ENCODE data around the gene SLC25A25. TPM values are rescaled to one million over a fixed set of nuclear protein-coding genes. Genes with fewer than 3 reads are reported as not detected.
"Not testable (repeated sequence)": the region's sequence is repeated elsewhere in the genome, so short reads cannot be mapped to it uniquely, and the experiment has no call there.

SLC25A25 gene
- total RNA-seq, 2 experiments from 2014 or later, result 21.3 to 22.2 TPM

GRCh38 chr9:128034821-128035652, 33.0 kb upstream of the SLC25A25 start:
- H3K36me3 Mint-ChIP-seq (ENCODE audit: low read depth), result peaks cover 3% of the 10 kb centered on the region
- peaks cover 2% of the 10 kb centered on the region for H3K27me3 Mint-ChIP-seq
- no peak overlapping the region for H3K4me3 Mint-ChIP-seq
- ChIA-PET CTCF (interaction anchor here (0.6 to 13.8 kb wide), 35 partner anchors 8 to 256 kb away, joined by 3 to 178 read pairs (median 5); partner anchors contain the start of genes DPM2, EEIG1, NAIF1 and PIP5KL1), POLR2A (interaction anchor here (0.7 to 20.3 kb wide), 13 partner anchors 10 to 105 kb away, joined by 3 to 465 read pairs (median 5); partner anchors contain the start of genes DPM2, EEIG1, NAIF1 and PIP5KL1)
- peaks cover 2% of the 10 kb centered on the region for H3K9me3 Mint-ChIP-seq
- peak overlapping the region; percentile 25 for H3K27ac Mint-ChIP-seq
- H3K4me1 Mint-ChIP-seq, result peaks cover 45% of the 10 kb centered on the region
- peak; percentile 72 for DNase-seq

DNA sequence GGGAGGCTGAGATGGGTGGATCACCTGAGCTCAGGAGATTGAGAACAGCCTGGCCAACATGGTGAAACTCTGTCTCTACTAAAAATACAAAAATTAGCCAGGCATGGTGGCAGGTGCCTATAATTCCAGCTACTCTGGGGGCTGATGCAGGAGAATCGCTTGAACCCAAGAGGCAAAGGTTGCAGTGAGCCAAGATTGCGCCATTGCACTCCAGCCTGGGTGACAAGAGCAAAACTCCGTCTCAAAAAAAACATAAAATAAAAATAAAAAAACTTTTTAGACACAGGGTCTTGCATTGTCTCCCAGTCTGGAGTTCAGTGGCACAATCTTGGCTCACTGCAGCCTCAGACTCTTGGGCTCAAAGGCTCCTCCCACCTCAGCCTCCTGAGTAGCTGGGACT, 31.5 kb upstream of the SLC25A25 start:
- CTCF ChIA-PET, result interaction anchor here (0.7 to 13.8 kb wide), 8 partner anchors 11 to 103 kb away, joined by 4 to 178 read pairs (median 17); partner anchors contain the start of gene EEIG1
- not testable (repeated sequence) for H3K27me3 Mint-ChIP-seq; DNase-seq; H3K4me3 Mint-ChIP-seq; H3K9me3 Mint-ChIP-seq; H3K27ac Mint-ChIP-seq; H3K36me3 Mint-ChIP-seq (ENCODE audit: low read depth)
- POLR2A ChIA-PET, result interaction anchor here (0.6 to 20.3 kb wide), 2 partner anchors 60 to 152 kb away, joined by 3 to 465 read pairs; partner anchors contain the start of gene EEIG1
- H3K4me1 Mint-ChIP-seq, result peaks cover 33% of the 10 kb centered on the region

DNA sequence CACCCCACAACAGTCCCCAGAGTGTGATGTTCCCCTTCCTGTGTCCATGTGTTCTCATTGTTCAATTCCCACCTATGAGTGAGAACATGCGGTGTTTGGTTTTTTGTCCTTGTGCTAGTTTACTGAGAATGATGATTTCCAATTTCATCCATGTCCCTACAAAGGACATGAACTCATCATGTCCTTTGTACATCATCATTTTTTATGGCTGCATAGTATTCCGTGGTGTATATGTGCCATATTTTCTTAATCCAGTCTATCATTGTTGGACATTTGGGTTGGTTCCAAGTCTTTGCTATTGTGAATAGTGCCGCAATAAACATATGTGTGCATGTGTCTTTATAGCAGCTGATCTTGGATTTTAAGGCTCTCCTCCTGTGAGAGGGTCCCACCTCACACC, 27.2 kb upstream of the SLC25A25 start:
- POLR2A ChIA-PET; H3K9me3 Mint-ChIP-seq; H3K4me3 Mint-ChIP-seq; H3K36me3 Mint-ChIP-seq (ENCODE audit: low read depth); H3K27ac Mint-ChIP-seq; H3K27me3 Mint-ChIP-seq; H3K4me1 Mint-ChIP-seq; DNase-seq: not testable (repeated sequence)
- CTCF ChIA-PET, result interaction anchor here (0.9 kb wide), 1 partner anchor 98 kb away, joined by 3 read pairs; no protein-coding TSS in a partner anchor

DNA sequence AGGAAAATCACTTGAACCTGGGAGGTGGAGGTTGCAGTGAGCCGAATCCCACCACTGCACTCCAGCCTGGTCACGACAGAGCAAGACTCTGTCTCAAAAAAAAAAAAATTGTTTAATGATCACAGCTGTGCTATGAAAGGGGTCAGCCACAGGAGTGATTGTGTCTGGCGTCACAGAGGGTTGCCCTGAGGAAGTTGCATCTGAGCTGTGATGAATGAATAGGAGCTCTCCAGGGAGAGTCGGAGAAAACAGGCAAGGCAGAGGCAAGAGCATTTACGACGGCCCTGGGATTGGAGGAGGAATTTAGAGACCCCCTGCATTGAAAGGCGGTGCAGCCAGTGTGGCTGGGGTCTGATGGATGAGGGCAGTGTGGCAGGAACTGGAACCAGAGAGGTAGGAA, 26.0 kb upstream of the SLC25A25 start:
- CTCF ChIA-PET, result interaction anchor here (0.8 kb wide), 1 partner anchor 103 kb away, joined by 3 read pairs; no protein-coding TSS in a partner anchor
- Mint-ChIP-seq H3K9me3 (no peaks in the 10 kb centered on the region), H3K4me1 (no peaks in the 10 kb centered on the region), H3K27me3 (peaks cover 10% of the 10 kb centered on the region), H3K36me3 (ENCODE audit: low read depth) (no peaks in the 10 kb centered on the region), H3K27ac (no peak overlapping the region), H3K4me3 (no peak overlapping the region)
- DNase-seq, result no peak
- POLR2A ChIA-PET, result no interaction called here

GRCh38 chr9:128043467-128043868, 24.6 kb upstream of the SLC25A25 start:
- DNase-seq, result no peak
- H3K4me3 Mint-ChIP-seq, result no peak overlapping the region
- peaks cover 10% of the 10 kb centered on the region for H3K27me3 Mint-ChIP-seq
- ChIA-PET POLR2A (interaction anchor here (0.6 kb wide), 2 partner anchors 24 to 103 kb away, joined by 3 read pairs; partner anchors contain the start of genes NAIF1 and SLC25A25), CTCF (interaction anchor here (0.9 to 1.7 kb wide), 3 partner anchors 9 to 100 kb away, joined by 3 to 4 read pairs (median 3); no protein-coding TSS in a partner anchor)
- no peaks in the 10 kb centered on the region for H3K4me1 Mint-ChIP-seq
- no peaks in the 10 kb centered on the region for H3K9me3 Mint-ChIP-seq
- H3K36me3 Mint-ChIP-seq (ENCODE audit: low read depth), result no peaks in the 10 kb centered on the region
- no peak overlapping the region for H3K27ac Mint-ChIP-seq

GRCh38 chr9:128045409-128045808, 22.6 kb upstream of the SLC25A25 start:
- not testable (repeated sequence) for H3K27me3 Mint-ChIP-seq; H3K4me3 Mint-ChIP-seq; H3K9me3 Mint-ChIP-seq; H3K36me3 Mint-ChIP-seq (ENCODE audit: low read depth); H3K4me1 Mint-ChIP-seq; DNase-seq; H3K27ac Mint-ChIP-seq
- ChIA-PET POLR2A (interaction anchor here (1.2 kb wide), 1 partner anchor 91 kb away, joined by 4 read pairs; no protein-coding TSS in a partner anchor), CTCF (interaction anchor here (0.7 to 1.0 kb wide), 3 partner anchors 38 to 72 kb away, joined by 3 read pairs; no protein-coding TSS in a partner anchor)

DNA sequence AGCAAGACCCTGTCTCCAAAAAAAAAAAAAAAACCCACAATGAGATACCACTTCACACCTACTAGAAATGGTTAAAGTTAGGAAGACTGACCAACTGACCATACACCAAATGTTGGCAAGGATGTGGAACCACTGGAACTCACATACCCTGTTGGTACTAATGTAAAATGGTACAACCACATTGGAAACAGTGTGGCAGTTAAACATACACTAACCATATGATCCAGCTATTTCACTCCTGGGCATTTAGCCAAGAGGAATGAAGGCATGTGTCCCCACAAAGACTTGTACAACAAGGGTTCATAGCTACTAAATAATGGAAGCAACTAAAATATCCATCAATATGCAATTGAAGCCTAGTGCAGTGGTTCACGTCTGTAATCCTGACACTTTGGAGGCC, 22.2 kb upstream of the SLC25A25 start:
- no peak overlapping the region for H3K27ac Mint-ChIP-seq
- H3K9me3 Mint-ChIP-seq, result no peaks in the 10 kb centered on the region
- CTCF ChIA-PET, result interaction anchor here (0.7 to 0.9 kb wide), 3 partner anchors 38 to 505 kb away, joined by 3 read pairs; no protein-coding TSS in a partner anchor
- POLR2A ChIA-PET, result no interaction called here
- H3K27me3 Mint-ChIP-seq, result peaks cover 8% of the 10 kb centered on the region
- DNase-seq, result no peak
- no peaks in the 10 kb centered on the region for H3K4me1 Mint-ChIP-seq
- no peaks in the 10 kb centered on the region for H3K36me3 Mint-ChIP-seq (ENCODE audit: low read depth)
- H3K4me3 Mint-ChIP-seq, result no peak overlapping the region

GRCh38 chr9:128047231-128047630, 20.8 kb upstream of the SLC25A25 start:
- CTCF ChIA-PET, result interaction anchor here (0.7 to 1.4 kb wide), 4 partner anchors 13 to 530 kb away, joined by 3 to 5 read pairs (median 4); no protein-coding TSS in a partner anchor
- peaks cover 4% of the 10 kb centered on the region for H3K27me3 Mint-ChIP-seq
- no peaks in the 10 kb centered on the region for H3K9me3 Mint-ChIP-seq
- no peaks in the 10 kb centered on the region for H3K4me1 Mint-ChIP-seq
- no peaks in the 10 kb centered on the region for H3K36me3 Mint-ChIP-seq (ENCODE audit: low read depth)
- no peak for DNase-seq
- POLR2A ChIA-PET, result no interaction called here
- H3K4me3 Mint-ChIP-seq, result no peak overlapping the region
- H3K27ac Mint-ChIP-seq, result no peak overlapping the region

- Mint-ChIP-seq H3K4me3 (no peak overlapping the region), H3K36me3 (ENCODE audit: low read depth) (no peaks in the 10 kb centered on the region), H3K4me1 (no peaks in the 10 kb centered on the region), H3K27me3 (peaks cover 4% of the 10 kb centered on the region), H3K9me3 (no peaks in the 10 kb centered on the region), H3K27ac (no peak overlapping the region)
- POLR2A ChIA-PET, result no interaction called here
- DNase-seq, result no peak
- CTCF ChIA-PET, result interaction anchor here (1.0 to 1.1 kb wide), 2 partner anchors 13 to 106 kb away, joined by 4 read pairs; no protein-coding TSS in a partner anchor
Observed at GRCh38 chr9:128048663-128049062, 19.4 kb upstream of the SLC25A25 start.

DNA sequence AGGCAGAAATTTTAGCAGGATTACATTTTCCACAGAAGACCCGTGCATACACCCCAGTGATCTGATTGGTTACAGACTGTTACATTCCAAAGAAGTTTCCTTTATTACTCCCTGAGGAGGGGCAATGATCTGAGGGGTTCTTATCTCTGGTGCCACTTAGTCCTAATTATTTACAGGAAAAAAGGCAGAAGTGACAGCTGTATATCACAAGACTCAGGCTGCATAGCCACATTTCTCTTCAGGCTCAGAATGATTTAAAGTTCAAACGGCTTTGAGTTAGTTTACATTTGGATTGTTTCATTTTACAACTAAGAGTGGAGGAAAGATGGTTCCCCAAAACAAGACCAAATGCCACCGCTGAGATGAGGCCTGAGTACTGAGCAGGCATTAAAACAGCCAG, 18.2 kb upstream of the SLC25A25 start:
- DNase-seq, result no peak
- no peaks in the 10 kb centered on the region for H3K36me3 Mint-ChIP-seq (ENCODE audit: low read depth)
- H3K4me1 Mint-ChIP-seq, result no peaks in the 10 kb centered on the region
- POLR2A ChIA-PET, result no interaction called here
- H3K27ac Mint-ChIP-seq, result no peak overlapping the region
- CTCF ChIA-PET, result interaction anchor here (0.7 kb wide), 1 partner anchor 39 kb away, joined by 3 read pairs; no protein-coding TSS in a partner anchor
- no peaks in the 10 kb centered on the region for H3K9me3 Mint-ChIP-seq
- H3K4me3 Mint-ChIP-seq, result no peak overlapping the region
- H3K27me3 Mint-ChIP-seq, result peaks cover 6% of the 10 kb centered on the region

- Mint-ChIP-seq H3K4me1 (no peaks in the 10 kb centered on the region), H3K4me3 (no peak overlapping the region), H3K36me3 (ENCODE audit: low read depth) (no peaks in the 10 kb centered on the region), H3K9me3 (no peaks in the 10 kb centered on the region), H3K27me3 (peaks cover 6% of the 10 kb centered on the region), H3K27ac (no peak overlapping the region)
- POLR2A ChIA-PET, result interaction anchor here (1.4 kb wide), 2 partner anchors 16 to 20 kb away, joined by 4 to 6 read pairs; partner anchors contain the start of genes NAIF1 and SLC25A25
- CTCF ChIA-PET, result interaction anchor here (0.9 kb wide), 1 partner anchor 98 kb away, joined by 3 read pairs; no protein-coding TSS in a partner anchor
- no peak for DNase-seq
Observed at GRCh38 chr9:128051932-128052709, 15.9 kb upstream of the SLC25A25 start.

DNA sequence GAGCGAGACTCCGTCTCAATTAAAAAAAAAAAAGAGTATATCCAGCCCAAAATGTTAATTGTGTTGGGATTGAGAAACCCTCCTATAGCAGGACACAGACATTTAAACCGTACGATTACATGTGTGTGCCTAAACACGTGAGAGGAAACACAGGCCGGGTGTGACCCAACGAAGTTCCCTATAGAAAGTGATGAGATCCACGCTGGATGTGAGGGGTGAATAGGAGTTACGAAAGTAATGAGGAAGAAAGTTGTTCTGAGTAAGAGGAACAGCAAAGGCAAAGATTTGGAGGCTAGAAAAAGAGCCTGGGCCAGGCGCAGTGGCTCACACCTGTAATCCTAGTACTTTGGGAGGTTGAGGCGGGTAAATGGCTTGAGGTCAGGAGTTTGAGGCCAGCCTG, 14.5 kb upstream of the SLC25A25 start:
- CTCF ChIA-PET, result interaction anchor here (0.7 kb wide), 1 partner anchor 14 kb away, joined by 4 read pairs; no protein-coding TSS in a partner anchor
- POLR2A ChIA-PET, result interaction anchor here (1.4 kb wide), 1 partner anchor 14 kb away, joined by 4 read pairs; the partner anchor contains the start of genes NAIF1 and SLC25A25
- no peaks in the 10 kb centered on the region for H3K36me3 Mint-ChIP-seq (ENCODE audit: low read depth)
- H3K9me3 Mint-ChIP-seq, result no peaks in the 10 kb centered on the region
- DNase-seq, result no peak
- no peak overlapping the region for H3K27ac Mint-ChIP-seq
- no peak overlapping the region for H3K4me3 Mint-ChIP-seq
- H3K4me1 Mint-ChIP-seq, result no peaks in the 10 kb centered on the region
- peaks cover 8% of the 10 kb centered on the region for H3K27me3 Mint-ChIP-seq

All from activated CD4-positive, alpha-beta memory T cell treated with anti-CD3 and anti-CD28 coated beads, Interleukin-2, amount 10 ng/mL, durations not matched to agents 7 days and 5 days (primary cell).